ENCODE results near the gene CNOT3.

DNA sequence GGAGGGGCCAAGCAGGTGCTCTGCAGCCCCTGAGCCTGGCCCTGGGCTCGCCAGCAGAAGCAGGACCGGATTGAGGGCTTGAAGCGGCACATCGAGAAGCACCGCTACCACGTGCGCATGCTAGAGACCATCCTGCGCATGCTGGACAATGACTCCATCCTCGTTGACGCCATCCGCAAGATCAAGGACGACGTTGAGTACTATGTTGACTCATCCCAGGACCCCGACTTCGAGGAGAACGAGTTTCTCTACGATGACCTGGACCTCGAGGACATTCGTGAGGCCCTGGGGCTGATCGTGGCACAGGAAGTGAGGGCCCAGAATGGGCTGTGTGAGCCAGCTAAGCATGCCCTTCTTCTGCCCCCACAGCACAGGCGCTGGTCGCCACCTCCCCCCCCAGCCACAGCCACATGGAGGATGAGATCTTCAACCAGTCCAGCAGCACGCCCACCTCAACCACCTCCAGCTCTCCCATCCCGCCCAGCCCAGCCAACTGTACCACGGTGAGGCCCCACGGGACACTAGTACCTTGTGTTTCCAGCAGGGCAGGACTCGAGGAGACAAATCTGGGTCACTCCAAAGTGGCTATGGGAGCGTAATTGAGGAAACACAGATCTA lies 8.1 kb downstream of the CNOT3 start:
- TF ChIP-seq, protein P1, sequence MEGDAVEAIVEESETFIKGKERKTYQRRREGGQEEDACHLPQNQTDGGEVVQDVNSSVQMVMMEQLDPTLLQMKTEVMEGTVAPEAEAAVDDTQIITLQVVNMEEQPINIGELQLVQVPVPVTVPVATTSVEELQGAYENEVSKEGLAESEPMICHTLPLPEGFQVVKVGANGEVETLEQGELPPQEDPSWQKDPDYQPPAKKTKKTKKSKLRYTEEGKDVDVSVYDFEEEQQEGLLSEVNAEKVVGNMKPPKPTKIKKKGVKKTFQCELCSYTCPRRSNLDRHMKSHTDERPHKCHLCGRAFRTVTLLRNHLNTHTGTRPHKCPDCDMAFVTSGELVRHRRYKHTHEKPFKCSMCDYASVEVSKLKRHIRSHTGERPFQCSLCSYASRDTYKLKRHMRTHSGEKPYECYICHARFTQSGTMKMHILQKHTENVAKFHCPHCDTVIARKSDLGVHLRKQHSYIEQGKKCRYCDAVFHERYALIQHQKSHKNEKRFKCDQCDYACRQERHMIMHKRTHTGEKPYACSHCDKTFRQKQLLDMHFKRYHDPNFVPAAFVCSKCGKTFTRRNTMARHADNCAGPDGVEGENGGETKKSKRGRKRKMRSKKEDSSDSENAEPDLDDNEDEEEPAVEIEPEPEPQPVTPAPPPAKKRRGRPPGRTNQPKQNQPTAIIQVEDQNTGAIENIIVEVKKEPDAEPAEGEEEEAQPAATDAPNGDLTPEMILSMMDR (IDR thresholded peaks at IDR 0.05) = no peak
- no peak for TF ChIP-seq EZH2 (IDR thresholded peaks at IDR 0.05; ENCODE audit: borderline replicate concordance, insufficient read depth, low read depth, low read length, poor library complexity, severe bottlenecking)
